Large intestine (tissue), 3 donors: ENCODE measurements around the gene TMUB1. TPM values are rescaled to one million over a fixed set of nuclear protein-coding genes. Genes with fewer than 3 reads are reported as not detected.

Experiments used
- DNase-seq, 2 donors: peaks; one replicate each; pipeline versions ENCODE4 v3.0.0 to v3.0.0-alpha.2; 2013
- H3K27ac ChIP-seq: one replicate; pipeline ENCODE4 v1.5.1; 2013; ENCODE audit warnings: low read length
- H3K27me3 ChIP-seq: 2 replicates; pipeline ENCODE4 v1.6.1; 2013; ENCODE audit warnings: low read length; ENCODE audit not compliant: control insufficient read depth, insufficient read depth
- H3K36me3 ChIP-seq: 2 replicates; pipeline ENCODE4 v1.6.1; 2013; ENCODE audit warnings: low read length; ENCODE audit not compliant: control insufficient read depth, insufficient read depth
- H3K4me1 ChIP-seq: one replicate; pipeline ENCODE4 v1.6.1; 2013; ENCODE audit warnings: low read length; ENCODE audit not compliant: control insufficient read depth, insufficient read depth
- H3K4me3 ChIP-seq: one replicate; pipeline ENCODE4 v1.5.1; 2013; ENCODE audit warnings: low read length
- H3K9me3 ChIP-seq: one replicate; pipeline ENCODE4 v1.6.1; 2013; ENCODE audit warnings: mild to moderate bottlenecking, low read depth, low read length, moderate library complexity; ENCODE audit not compliant: control insufficient read depth
- WGBS: methylation state at CpG from one replicate; pipeline ENCODE4 v1.1.5; 2013; ENCODE audit warnings: low lambda C conversion rate; ENCODE audit not compliant: insufficient coverage; 5-methylcytosine and 5-hydroxymethylcytosine counted together
- polyA plus RNA-seq: library from polyadenylated mRNA; unstranded; fragments of 120-200 nt; gene quantifications from one replicate; pipeline ENCODE4 v1.2.1, GENCODE V29; 2013

The TMUB1 gene
- polyA plus RNA-seq, 1 donor = 61.8 TPM

DNA sequence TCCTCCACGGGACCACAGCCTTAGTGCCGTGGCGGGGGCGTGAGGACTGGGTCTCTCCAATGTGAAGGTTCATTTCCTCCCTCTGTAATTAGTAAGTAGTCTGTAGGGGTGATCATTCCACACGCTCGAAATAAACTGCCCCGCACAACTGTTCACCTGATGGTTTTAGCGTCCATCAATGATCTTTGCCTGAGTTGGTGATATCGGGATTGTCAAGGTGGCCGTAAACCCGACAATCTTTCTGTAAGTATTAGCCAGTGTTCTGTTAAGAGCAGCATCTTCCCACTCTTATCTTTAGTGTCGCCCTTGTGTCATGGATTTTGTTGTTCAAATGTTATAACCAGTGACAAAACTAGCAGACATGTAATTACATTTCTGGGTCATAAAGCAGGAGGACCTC is 20.7 kb upstream of the TMUB1 start:
- H3K4me1 ChIP-seq = no peaks in the 10 kb centered on the region
- H3K9me3 ChIP-seq = no peaks in the 10 kb centered on the region
- WGBS = no CpG with 5 or more reads among the region's 12 CpGs
- no peak overlapping the region for H3K4me3 ChIP-seq
- no peak overlapping the region for H3K27ac ChIP-seq
- no peaks in the 10 kb centered on the region for H3K27me3 ChIP-seq
- no peak for DNase-seq
- peaks cover 14% of the 10 kb centered on the region for H3K36me3 ChIP-seq

DNA sequence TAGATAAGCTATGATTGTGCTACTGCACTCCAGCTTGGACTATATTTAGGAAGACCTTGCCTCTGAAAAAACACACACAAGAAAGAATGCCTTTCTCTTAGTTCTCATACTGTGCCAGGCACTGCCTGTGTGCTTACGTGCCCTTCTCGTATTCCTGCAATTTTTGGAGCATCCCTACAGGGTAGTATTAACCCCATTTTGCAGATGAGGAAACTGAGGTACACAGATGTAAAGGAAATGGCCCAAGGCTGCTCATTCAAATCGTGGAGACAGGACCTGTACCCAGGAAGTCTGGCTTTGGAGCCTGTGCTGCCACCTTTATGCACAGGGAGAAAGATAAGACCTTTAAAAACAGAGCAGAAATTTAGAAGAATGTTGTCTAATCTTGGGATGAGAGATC is 19.7 kb upstream of the TMUB1 start:
- Histone ChIP-seq H3K27ac (no peak overlapping the region), H3K36me3 (peaks cover 14% of the 10 kb centered on the region), H3K4me3 (no peak overlapping the region), H3K9me3 (no peaks in the 10 kb centered on the region), H3K27me3 (no peaks in the 10 kb centered on the region), H3K4me1 (no peaks in the 10 kb centered on the region)
- 60% methylated on average over 1 of the region's 3 CpGs for WGBS
- DNase-seq = no peak

- Histone ChIP-seq H3K4me1 (no peaks in the 10 kb centered on the region), H3K36me3 (peaks cover 14% of the 10 kb centered on the region), H3K27me3 (no peaks in the 10 kb centered on the region), H3K27ac (no peak overlapping the region), H3K9me3 (no peaks in the 10 kb centered on the region), H3K4me3 (no peak overlapping the region)
- DNase-seq = no peak
- WGBS = 100% methylated on average over 2 of the region's 24 CpGs
These were observed 18.5 kb upstream of the TMUB1 start for GRCh38 chr7:151101621-151102396.

- Histone ChIP-seq H3K9me3 (no peaks in the 10 kb centered on the region), H3K4me3 (no peak overlapping the region), H3K4me1 (no peaks in the 10 kb centered on the region), H3K27ac (no peak overlapping the region), H3K36me3 (peaks cover 12% of the 10 kb centered on the region), H3K27me3 (no peaks in the 10 kb centered on the region)
- no peak for DNase-seq
- WGBS = no CpG with 5 or more reads among the region's 10 CpGs
These were observed 17.6 kb upstream of the TMUB1 start for GRCh38 chr7:151100921-151101320.

- WGBS = no CpG with 5 or more reads among the region's 20 CpGs
- Histone ChIP-seq H3K36me3 (peaks cover 10% of the 10 kb centered on the region), H3K4me3 (no peak overlapping the region), H3K27ac (no peak overlapping the region), H3K9me3 (no peaks in the 10 kb centered on the region), H3K4me1 (no peaks in the 10 kb centered on the region), H3K27me3 (no peaks in the 10 kb centered on the region)
- DNase-seq = no peak
These were observed 16.4 kb upstream of the TMUB1 start for GRCh38 chr7:151099486-151100211.

- Histone ChIP-seq H3K27ac (no peak overlapping the region), H3K9me3 (no peaks in the 10 kb centered on the region), H3K4me3 (no peak overlapping the region), H3K36me3 (peaks cover 5% of the 10 kb centered on the region), H3K4me1 (peaks cover 6% of the 10 kb centered on the region), H3K27me3 (no peaks in the 10 kb centered on the region)
- 80% methylated on average over 1 of the region's 17 CpGs for WGBS
- DNase-seq = no peak
These were observed 12.7 kb upstream of the TMUB1 start for GRCh38 chr7:151095828-151096475.

- Histone ChIP-seq H3K36me3 (peaks cover 5% of the 10 kb centered on the region), H3K4me1 (peaks cover 8% of the 10 kb centered on the region), H3K27me3 (no peaks in the 10 kb centered on the region), H3K9me3 (no peaks in the 10 kb centered on the region), H3K4me3 (no peak overlapping the region), H3K27ac (no peak overlapping the region)
- no CpG with 5 or more reads among the region's 10 CpGs for WGBS
- no peak for DNase-seq
These were observed 12.0 kb upstream of the TMUB1 start for GRCh38 chr7:151095123-151095797.

DNA sequence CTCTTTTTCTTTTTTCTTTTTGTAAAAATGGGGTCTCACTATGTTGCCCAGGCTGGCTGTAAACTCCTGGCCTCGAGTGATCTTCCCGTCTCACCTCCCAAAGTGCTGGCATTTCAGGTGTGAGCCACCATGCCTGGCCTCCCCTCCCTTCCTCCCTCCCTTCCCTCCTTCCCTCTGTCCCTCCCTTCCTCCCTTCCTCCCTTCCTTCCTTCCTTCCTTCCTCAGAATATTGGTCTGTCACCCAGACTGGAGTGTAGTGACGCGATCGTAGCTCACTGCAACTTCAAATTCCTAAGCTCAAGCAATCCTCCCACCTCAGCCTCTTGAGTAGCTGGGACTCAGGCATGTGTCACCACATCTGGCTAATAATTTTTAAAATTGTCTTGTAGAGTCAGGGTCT is 11.4 kb upstream of the TMUB1 start:
- 94% methylated on average over 3 of the region's 5 CpGs for WGBS
- no peak overlapping the region for H3K4me3 ChIP-seq
- no peak overlapping the region for H3K27ac ChIP-seq
- H3K27me3 ChIP-seq = no peaks in the 10 kb centered on the region
- no peak for DNase-seq
- peaks cover 10% of the 10 kb centered on the region for H3K4me1 ChIP-seq
- H3K9me3 ChIP-seq = no peaks in the 10 kb centered on the region
- peaks cover 5% of the 10 kb centered on the region for H3K36me3 ChIP-seq

DNA sequence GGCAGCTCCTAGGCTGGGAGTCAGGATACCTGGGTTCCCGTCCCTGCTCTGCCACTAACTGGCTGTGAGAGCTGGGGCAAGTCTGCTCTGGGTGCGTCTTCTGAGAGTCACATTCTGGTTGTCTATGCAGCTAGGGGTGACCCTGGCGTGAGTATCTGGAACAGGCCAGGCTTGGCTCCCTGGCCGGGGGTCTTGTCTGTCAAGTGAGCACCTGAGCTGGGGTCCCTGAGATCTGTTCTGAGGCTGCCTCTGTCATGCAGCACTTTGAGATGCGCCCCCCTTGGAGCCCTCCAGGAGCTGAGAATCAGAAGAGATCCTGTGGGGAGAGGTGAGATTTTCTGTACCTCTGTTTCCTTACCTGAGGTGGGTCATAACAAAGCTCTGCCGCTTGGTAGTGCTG is 10.5 kb upstream of the TMUB1 start:
- WGBS = no CpG with 5 or more reads among the region's 6 CpGs
- no peak overlapping the region for H3K27ac ChIP-seq
- H3K36me3 ChIP-seq = peaks cover 5% of the 10 kb centered on the region
- no peak for DNase-seq
- H3K4me1 ChIP-seq = peaks cover 17% of the 10 kb centered on the region
- H3K27me3 ChIP-seq = no peaks in the 10 kb centered on the region
- no peaks in the 10 kb centered on the region for H3K9me3 ChIP-seq
- H3K4me3 ChIP-seq = no peak overlapping the region

GRCh38 chr7:151091988-151092387 is 8.7 kb upstream of the TMUB1 start:
- no peaks in the 10 kb centered on the region for H3K27me3 ChIP-seq
- no peak overlapping the region for H3K27ac ChIP-seq
- no peak for DNase-seq
- peaks cover 5% of the 10 kb centered on the region for H3K36me3 ChIP-seq
- no CpG with 5 or more reads among the region's 14 CpGs for WGBS
- no peaks in the 10 kb centered on the region for H3K9me3 ChIP-seq
- peaks cover 27% of the 10 kb centered on the region for H3K4me1 ChIP-seq
- H3K4me3 ChIP-seq = no peak overlapping the region
